Duodenal mucosa (tissue), 2 donors: ENCODE measurements around the gene IFNA4.

Experiments used
- H3K27ac ChIP-seq: one replicate; pipeline ENCODE4 v1.7.0; 2013; ENCODE audit warnings: low read depth, low read length
- H3K27me3 ChIP-seq, 2 donors: one replicate each; pipeline ENCODE4 v1.7.0; 2013; ENCODE audit warnings: low read length in 2 of 2, control low read depth in 1 of 2; ENCODE audit not compliant: insufficient read depth in 2 of 2, control insufficient read depth in 1 of 2
- H3K36me3 ChIP-seq, 2 donors: one replicate each; pipeline ENCODE4 v1.7.0; 2013; ENCODE audit warnings: low read length in 2 of 2, control low read depth in 1 of 2; ENCODE audit not compliant: insufficient read depth in 2 of 2, control insufficient read depth in 1 of 2
- H3K4me1 ChIP-seq, 2 donors: one replicate each; pipeline ENCODE4 v1.7.0; 2013; ENCODE audit warnings: low read length in 2 of 2, control low read depth in 1 of 2; ENCODE audit not compliant: insufficient read depth in 2 of 2, control insufficient read depth in 1 of 2
- H3K4me3 ChIP-seq, 2 donors: one replicate each; pipeline ENCODE4 v1.7.0; 2013; ENCODE audit warnings: low read length in 2 of 2, low read depth in 1 of 2
- H3K9ac ChIP-seq, 2 donors: one replicate each; pipeline ENCODE4 v1.7.0; 2013; ENCODE audit warnings: low read length in 2 of 2, low read depth in 1 of 2
- H3K9me3 ChIP-seq, 2 donors: one replicate each; pipeline ENCODE4 v1.7.0; 2013; ENCODE audit warnings: low read length in 2 of 2, control low read depth in 1 of 2; ENCODE audit not compliant: control insufficient read depth in 1 of 2

The IFNA4 gene

DNA sequence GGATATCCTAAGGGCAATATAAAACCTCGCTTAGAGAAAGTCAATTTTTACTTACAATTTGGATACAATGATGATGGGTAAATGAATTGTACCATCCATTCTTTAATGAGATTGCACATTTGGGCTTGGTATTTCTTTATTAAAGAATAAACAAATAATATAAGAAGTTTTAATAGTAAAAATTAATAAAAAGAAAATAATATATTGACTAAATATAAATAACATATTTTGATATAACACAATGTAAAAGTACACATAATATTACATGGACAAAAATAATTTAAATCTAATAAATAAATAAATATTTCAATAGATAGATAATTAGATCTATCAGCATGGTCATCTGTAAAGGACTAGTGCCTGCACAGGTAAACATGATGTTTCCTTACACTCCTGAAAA is 21.9 kb downstream of the IFNA4 start:
- Histone ChIP-seq H3K4me1 (no peaks in the 10 kb centered on the region), H3K9ac (no peak overlapping the region), H3K27ac (no peak overlapping the region), H3K4me3 (no peak overlapping the region), H3K36me3 (no peaks in the 10 kb centered on the region), H3K27me3 (no peaks in the 10 kb centered on the region), H3K9me3 (no peaks in the 10 kb centered on the region)

GRCh38 chr9:21160178-21160577 is 27.2 kb downstream of the IFNA4 start:
- Histone ChIP-seq H3K27ac (no peak overlapping the region), H3K9me3 (no peaks in the 10 kb centered on the region), H3K36me3 (no peaks in the 10 kb centered on the region), H3K27me3 (no peaks in the 10 kb centered on the region), H3K4me1 (no peaks in the 10 kb centered on the region), H3K9ac (no peak overlapping the region), H3K4me3 (no peak overlapping the region)

DNA sequence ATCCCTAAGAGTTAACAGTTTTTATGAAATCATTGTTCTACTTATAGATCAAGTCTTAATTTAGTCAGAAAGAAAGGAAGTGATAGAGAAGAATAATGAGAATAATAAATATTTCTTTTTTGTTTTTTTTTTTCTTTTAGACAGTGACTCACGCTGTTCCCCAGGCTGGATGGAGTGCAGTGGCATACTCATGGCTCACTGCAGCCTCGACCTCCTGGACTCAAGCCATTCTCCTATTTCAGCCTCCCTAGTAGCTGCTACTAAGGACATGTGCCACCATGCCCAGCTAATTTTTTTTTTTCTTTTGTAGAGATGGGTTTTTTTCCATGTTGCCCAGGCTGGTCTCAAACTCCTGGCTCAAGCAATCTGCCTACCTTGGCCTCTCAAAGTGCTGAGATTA is 31.9 kb downstream of the IFNA4 start:
- no peaks in the 10 kb centered on the region for H3K36me3 ChIP-seq
- no peak overlapping the region for H3K4me3 ChIP-seq
- peaks cover 0 to 4% of the 10 kb centered on the region in 2 donors for H3K4me1 ChIP-seq
- no peaks in the 10 kb centered on the region for H3K27me3 ChIP-seq
- H3K9me3 ChIP-seq, result no peaks in the 10 kb centered on the region
- no peak overlapping the region for H3K9ac ChIP-seq
- H3K27ac ChIP-seq, result no peak overlapping the region

DNA sequence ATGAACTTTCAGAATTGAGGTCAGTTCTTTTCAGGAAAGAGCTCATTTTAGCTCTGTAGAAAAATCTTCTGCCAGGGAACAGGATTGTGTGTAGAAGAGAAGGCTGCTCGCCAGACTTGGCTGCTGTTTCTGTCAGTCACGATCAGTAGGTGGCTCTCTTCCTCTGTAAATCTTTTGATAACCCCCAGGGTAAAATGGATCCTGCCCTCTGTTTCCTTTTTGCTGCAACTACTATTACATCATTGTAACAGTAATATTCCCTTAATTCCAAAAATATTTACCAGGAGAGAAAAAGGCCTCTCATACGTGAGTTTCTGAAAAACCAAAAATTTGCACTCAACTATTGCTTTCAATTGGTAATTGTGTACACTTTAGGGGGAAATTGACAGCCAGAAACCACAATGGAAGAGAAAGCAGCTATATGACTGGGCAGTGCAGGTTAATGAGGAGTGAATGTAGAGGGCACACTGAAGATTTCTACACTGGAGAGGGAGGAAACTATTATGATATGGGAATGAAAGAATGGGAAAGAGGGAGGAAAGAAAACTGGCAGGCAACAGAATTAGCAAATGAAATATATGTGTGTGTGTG is 33.3 kb downstream of the IFNA4 start:
- Histone ChIP-seq H3K4me3 (no peak overlapping the region), H3K36me3 (no peaks in the 10 kb centered on the region), H3K9ac (no peak overlapping the region), H3K9me3 (no peaks in the 10 kb centered on the region), H3K27ac (no peak overlapping the region), H3K27me3 (no peaks in the 10 kb centered on the region), H3K4me1 (peaks cover 0 to 4% of the 10 kb centered on the region in 2 donors)

DNA sequence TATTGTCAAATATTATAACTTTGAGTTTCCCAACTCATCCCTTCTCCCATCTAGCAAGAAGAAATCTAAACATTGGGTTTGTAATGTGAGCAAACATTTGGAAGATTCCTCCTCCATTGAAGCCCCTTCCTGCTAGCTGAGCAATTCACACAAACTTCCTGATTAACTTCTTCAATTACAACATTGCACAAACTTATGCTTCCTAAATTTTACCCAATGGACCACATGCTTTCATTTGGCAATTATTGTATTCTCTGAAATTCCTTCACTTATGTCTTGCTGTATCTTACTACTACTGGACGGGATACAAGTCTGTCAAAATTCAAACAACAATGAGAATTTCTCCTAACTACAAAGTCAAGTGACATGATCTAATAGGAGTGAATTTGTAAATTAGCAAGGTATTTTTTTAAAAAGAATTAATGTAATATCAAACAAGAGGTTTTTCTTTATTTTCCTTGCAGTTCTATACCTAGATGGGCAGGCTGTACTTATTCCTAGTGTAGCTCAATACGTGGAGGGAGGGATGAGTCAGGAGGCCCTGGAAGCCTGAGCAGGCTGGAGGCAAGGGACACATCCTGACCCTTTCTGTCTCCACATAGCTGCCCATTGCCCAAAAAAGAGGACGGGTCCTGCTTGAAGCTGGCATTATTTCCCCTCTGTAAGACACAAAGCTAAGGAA is 33.9 kb downstream of the IFNA4 start:
- H3K27ac ChIP-seq, result no peak overlapping the region
- no peak overlapping the region for H3K9ac ChIP-seq
- no peaks in the 10 kb centered on the region for H3K9me3 ChIP-seq
- H3K27me3 ChIP-seq, result no peaks in the 10 kb centered on the region
- no peak overlapping the region for H3K4me3 ChIP-seq
- no peaks in the 10 kb centered on the region for H3K36me3 ChIP-seq
- peaks cover 0 to 4% of the 10 kb centered on the region in 2 donors for H3K4me1 ChIP-seq

GRCh38 chr9:21144603-21145002 is 42.8 kb downstream of the IFNA4 start:
- H3K27ac ChIP-seq, result no peak overlapping the region

GRCh38 chr9:21141427-21141882 is 45.9 kb downstream of the IFNA4 start, which contains the start of gene IFNW1:
IFNW1 (minus strand) TSS chr9:21141832; CDS start chr9:21141570, 262 bp downstream.
- no peak within 1 kb of the TSS for H3K9ac ChIP-seq
- H3K4me1 ChIP-seq, result peaks cover 0 to 3% of the 10 kb centered on the region in 2 donors
- H3K27ac ChIP-seq, result no peak within 1 kb of the TSS
- H3K36me3 ChIP-seq, result no peaks in the 10 kb centered on the region
- H3K27me3 ChIP-seq, result no peaks in the 10 kb centered on the region
- H3K9me3 ChIP-seq, result no peaks in the 10 kb centered on the region
- H3K4me3 ChIP-seq, result no peak within 1 kb of the TSS

More at GRCh38 chr9:21144603-21145002, 42.8 kb downstream of the IFNA4 start:
- Histone ChIP-seq H3K9me3 (no peaks in the 10 kb centered on the region), H3K4me3 (no peak overlapping the region), H3K36me3 (no peaks in the 10 kb centered on the region), H3K4me1 (peaks cover 0 to 3% of the 10 kb centered on the region in 2 donors), H3K9ac (no peak overlapping the region), H3K27me3 (no peaks in the 10 kb centered on the region)

- H3K27ac ChIP-seq, result no peak overlapping the region
- no peak overlapping the region for H3K4me3 ChIP-seq
- peaks cover 0 to 3% of the 10 kb centered on the region in 2 donors for H3K4me1 ChIP-seq
- H3K27me3 ChIP-seq, result no peaks in the 10 kb centered on the region
- H3K9me3 ChIP-seq, result no peaks in the 10 kb centered on the region
- no peak overlapping the region for H3K9ac ChIP-seq
- H3K36me3 ChIP-seq, result no peaks in the 10 kb centered on the region
Observed at GRCh38 chr9:21137020-21137419, 50.4 kb downstream of the IFNA4 start.
